HCT116 (cell line): Measurements from ENCODE around the gene OSBPL10. TPM values are rescaled to one million over a fixed set of nuclear protein-coding genes. Genes with fewer than 3 reads are reported as not detected.

Experiments used
- ATAC-seq: fragments of 200-7000 bp; cut with Tn5 transposase; 2 replicates; pipeline ENCODE4 v1.9.1; 2020; ENCODE audit warnings: mild to moderate bottlenecking, moderate library complexity
- BruUV-seq: library from RNA; stranded (reverse); fragments of 400-500 nt; replicated peaks from 2 replicates; lab custom pipeline; 2021; lab: Mats Ljungman, UMichigan
- CTCF ChIA-PET: fragments of 300-600 bp; sonication (Branson Sonifier 250); formaldehyde crosslinking; loops from one replicate; lab custom pipeline; 2021; ENCODE audit warnings: antibody characterized with exemption; lab: Charles Lee
- POLR2A ChIA-PET: fragments of 300-600, 350-600 bp; sonication (Branson Sonifier 250); formaldehyde crosslinking; loops from one replicate; lab custom pipeline; 2021; ENCODE audit warnings: antibody characterized with exemption; lab: Charles Lee
- RAD21 ChIA-PET, 2 experiments: fragments of 300-600 bp; sonication (Branson Sonifier 250); formaldehyde crosslinking; loops; one replicate each; lab custom pipeline; 2023; ENCODE audit warnings: low total read pairs in 2 of 2; ENCODE audit not compliant: uncharacterized antibody in 2 of 2, unreplicated experiment in 2 of 2, low non-redundant PET in 1 of 2; lab: Charles Lee
- DNase-seq: peaks from one replicate; pipeline ENCODE4 v3.0.0-alpha.2; 2010; ENCODE audit warnings: low read depth, low spot score
- H2AFZ ChIP-seq: fragments of 200-600 bp; shearing (Covaris generic), sonication (generic); 2 replicates; pipeline ENCODE4 v1.6.1; 2017; ENCODE audit warnings: low read depth, mixed run types, mixed read lengths, antibody characterized with exemption, low read length; ENCODE audit not compliant: poor library complexity, severe bottlenecking
- H3K27ac ChIP-seq: 2 replicates; pipeline ENCODE4 v1.5.1; 2012; ENCODE audit warnings: low read depth, low read length
- H3K27me3 ChIP-seq: fragments of 200-600 bp; sonication (generic); 2 replicates; pipeline ENCODE4 v1.6.1; 2016; ENCODE audit warnings: mixed run types, low read length, mixed read lengths; ENCODE audit not compliant: insufficient read depth
- H3K36me3 ChIP-seq, 2 experiments: fragments of 200-500 bp in 1 of 2; fragments of 200-600 bp in 1 of 2; sonication (Bioruptor generic) in 1 of 2; sonication (generic) in 1 of 2; 2 replicates each; pipeline versions ENCODE4 v1.5.1 to v1.6.1; 2014 to 2016; ENCODE audit warnings: low read length in 2 of 2, inconsistent platforms in 1 of 2, mixed read lengths in 1 of 2, mixed run types in 1 of 2; ENCODE audit not compliant: insufficient read depth in 2 of 2, control insufficient read depth in 1 of 2
- H3K4me1 ChIP-seq, 2 experiments: fragments of 200-600 bp in 1 of 2; sonication (generic) in 1 of 2; 2 replicates each; pipeline versions ENCODE4 v1.5.1 to v1.6.1; 2012 to 2017; ENCODE audit warnings: low read length in 2 of 2, inconsistent platforms in 1 of 2, mild to moderate bottlenecking in 1 of 2, mixed read lengths in 1 of 2, mixed run types in 1 of 2, moderate library complexity in 1 of 2; ENCODE audit not compliant: insufficient read depth in 2 of 2, control insufficient read depth in 1 of 2
- H3K4me2 ChIP-seq: fragments of 200-600 bp; sonication (generic); 2 replicates; pipeline ENCODE4 v1.6.1; 2017; ENCODE audit warnings: mixed run types, low read length, mixed read lengths
- H3K4me3 ChIP-seq, 2 experiments: fragments of 200-600 bp in 1 of 2; sonication (generic) in 1 of 2; replicated peaks in 1 of 2; 2 replicates each; pipeline ENCODE4 v1.5.1; 2011 to 2016; ENCODE audit warnings: low read length in 2 of 2, control low read depth in 1 of 2, low read depth in 1 of 2, mild to moderate bottlenecking in 1 of 2, mixed read lengths in 1 of 2, mixed run types in 1 of 2
- H3K79me2 ChIP-seq: fragments of 200-600 bp; sonication (generic); 2 replicates; pipeline ENCODE4 v1.6.1; 2017; ENCODE audit warnings: mild to moderate bottlenecking, mixed run types, low read length, moderate library complexity, mixed read lengths; ENCODE audit not compliant: insufficient read depth
- H3K9ac ChIP-seq: fragments of 200-600 bp; sonication (generic); 2 replicates; pipeline ENCODE4 v1.6.1; 2016; ENCODE audit warnings: low read length, mixed read lengths
- H3K9me2 ChIP-seq: fragments of 200-600 bp; sonication (generic), shearing (Covaris generic); 2 replicates; pipeline ENCODE4 v1.6.1; 2017; ENCODE audit warnings: mixed run types, mild to moderate bottlenecking, moderate library complexity; ENCODE audit not compliant: insufficient read depth
- H3K9me3 ChIP-seq, 2 experiments: fragments of 200-500 bp in 1 of 2; fragments of 200-600 bp in 1 of 2; sonication (Bioruptor generic) in 1 of 2; sonication (generic) in 1 of 2; 2 replicates each; pipeline ENCODE4 v1.6.1; 2014 to 2017; ENCODE audit warnings: low read length in 2 of 2, mixed read lengths in 2 of 2, inconsistent platforms in 1 of 2, low read depth in 1 of 2, mild to moderate bottlenecking in 1 of 2, mixed run types in 1 of 2, moderate library complexity in 1 of 2; ENCODE audit not compliant: control insufficient read depth in 1 of 2, insufficient read depth in 1 of 2
- H4K20me1 ChIP-seq: fragments of 200-600 bp; sonication (generic), shearing (Covaris generic); 2 replicates; pipeline ENCODE4 v1.6.1; 2017; ENCODE audit warnings: mixed run types, mild to moderate bottlenecking, moderate library complexity; ENCODE audit not compliant: insufficient read depth
- CBX3 ChIP-seq: IDR thresholded peaks from 2 replicates; pipeline ENCODE4 v1.6.1; 2012; ENCODE audit warnings: low read depth
- CEBPB ChIP-seq: IDR thresholded peaks from 2 replicates; pipeline ENCODE4 v1.6.1; 2012; ENCODE audit warnings: low read depth
- CTCF ChIP-seq, 3 experiments: fragments of 200-600 bp in 1 of 3; sonication (generic) in 1 of 3; IDR thresholded peaks in 2 of 3; conservative IDR thresholded peaks in 1 of 3; 2 replicates each; pipeline ENCODE4 v1.5.1; 2012 to 2017; ENCODE audit warnings: low read depth in 2 of 3, low read length in 2 of 3, antibody characterized with exemption in 1 of 3, borderline replicate concordance in 1 of 3, control low read depth in 1 of 3, mild to moderate bottlenecking in 1 of 3, mixed read lengths in 1 of 3, mixed run types in 1 of 3, moderate library complexity in 1 of 3; ENCODE audit not compliant: insufficient read depth in 1 of 3
- EGR1 ChIP-seq: IDR thresholded peaks from 2 replicates; pipeline ENCODE4 v1.6.1; 2012; ENCODE audit warnings: low read depth
- EZH2 ChIP-seq: fragments of 200-600 bp; sonication (generic); IDR thresholded peaks from 2 replicates; pipeline ENCODE4 v1.6.1; 2017; ENCODE audit warnings: antibody characterized with exemption, mixed run types
- EZH2phosphoT487 ChIP-seq: fragments of 200-600 bp; IDR thresholded peaks from 2 replicates; pipeline ENCODE4 v1.6.1; 2018; ENCODE audit warnings: antibody characterized with exemption, borderline replicate concordance
- FOSL1 ChIP-seq: IDR thresholded peaks from 2 replicates; pipeline ENCODE4 v1.6.1; 2012; ENCODE audit warnings: low read depth
- JUND ChIP-seq: IDR thresholded peaks from 2 replicates; pipeline ENCODE4 v1.6.1; 2012
- MAX ChIP-seq: IDR thresholded peaks from 2 replicates; pipeline ENCODE4 v1.6.1; 2012
- POLR2A ChIP-seq: IDR thresholded peaks from 2 replicates; pipeline ENCODE4 v1.7.0; 2011; ENCODE audit warnings: borderline replicate concordance; ENCODE audit not compliant: insufficient read depth, insufficient read length; ENCODE audit errors: extremely low read depth
- RAD21 ChIP-seq: IDR thresholded peaks from 2 replicates; pipeline ENCODE4 v1.6.1; 2012; ENCODE audit warnings: low read depth, mild to moderate bottlenecking
- SP1 ChIP-seq: IDR thresholded peaks from 2 replicates; pipeline ENCODE4 v1.6.1; 2012; ENCODE audit warnings: low read depth
- SRF ChIP-seq: IDR thresholded peaks from 2 replicates; pipeline ENCODE4 v1.6.1; 2012; ENCODE audit warnings: low read depth
- TCF7L2 ChIP-seq: IDR thresholded peaks from 2 replicates; pipeline ENCODE4 v1.7.0; 2011; ENCODE audit warnings: borderline replicate concordance, inconsistent platforms; ENCODE audit not compliant: insufficient read depth, insufficient read length; ENCODE audit errors: extremely low read depth
- YY1 ChIP-seq: IDR thresholded peaks from 2 replicates; pipeline ENCODE4 v1.6.1; 2011; ENCODE audit warnings: low read length, low read depth, moderate library complexity, mild to moderate bottlenecking; ENCODE audit not compliant: insufficient replicate concordance; ENCODE audit errors: extremely low read depth
- ZFX ChIP-seq: fragments of 450-650 bp; IDR thresholded peaks from 2 replicates; pipeline ENCODE4 v1.6.1; 2017
- intact Hi-C: fragments of 100-400 bp; cut with micrococcal nuclease; formaldehyde crosslinking; loops from 2 replicates; pipeline ENCODE4 v1.10.0; 2022
- total RNA-seq: library from RNA; stranded (reverse); gene quantifications from one replicate; pipeline ENCODE4 v1.2.1, GENCODE V29; 2021; ENCODE audit not compliant: unreplicated experiment

Gene OSBPL10
- total RNA-seq, 1 experiment from 2014 or later, result 25.8 TPM

GRCh38 chr3:31880482-31881078 lies 100.5 kb downstream of the OSBPL10 start:
- no peaks in the 10 kb centered on the region for H4K20me1 ChIP-seq
- POLR2A ChIA-PET, result no interaction called here
- H2AFZ ChIP-seq, result no peak overlapping the region
- RAD21 ChIA-PET, result no interaction called here
- H3K4me2 ChIP-seq, result no peak overlapping the region
- H3K4me1 ChIP-seq, result no peaks in the 10 kb centered on the region
- H3K9me2 ChIP-seq, result no peaks in the 10 kb centered on the region
- ATAC-seq, result no peak
- CTCF ChIA-PET, result no interaction called here
- BruUV-seq, result no TSS peak
- intact Hi-C loops, result no loop called here
- TF ChIP-seq MAX (no peak), CEBPB (no peak), YY1 (no peak), FOSL1 (no peak), CBX3 (no peak), SRF (no peak), RAD21 (no peak), POLR2A (no peak), EZH2phosphoT487 (no peak), EGR1 (no peak), ZFX (no peak), JUND (no peak), SP1 (no peak), CTCF (IDR thresholded peaks at IDR 0.05 in 2 of 3, conservative IDR thresholded peaks at IDR 0.05 in 1 of 3; ENCODE audit: borderline replicate concordance in 1 of 3, insufficient read depth in 1 of 3, low read depth in 2 of 3, low read length in 2 of 3) (no peak), EZH2 (no peak), TCF7L2 (no peak)
- H3K36me3 ChIP-seq, result no peaks in the 10 kb centered on the region
- H3K79me2 ChIP-seq, result no peaks in the 10 kb centered on the region
- DNase-seq, result no peak
- H3K9me3 ChIP-seq, result no peaks in the 10 kb centered on the region
- no peak overlapping the region for H3K9ac ChIP-seq
- no peak overlapping the region for H3K27ac ChIP-seq
- no peaks in the 10 kb centered on the region for H3K27me3 ChIP-seq
- H3K4me3 ChIP-seq, result no peak overlapping the region
